ENCODE results near the gene CFAP77. TPM values are rescaled to one million over a fixed set of nuclear protein-coding genes. Genes with fewer than 3 reads are reported as not detected.

CFAP77 gene
- total RNA-seq, 2 donors from 2014 or later, result 3.3 to 8.6 TPM

DNA sequence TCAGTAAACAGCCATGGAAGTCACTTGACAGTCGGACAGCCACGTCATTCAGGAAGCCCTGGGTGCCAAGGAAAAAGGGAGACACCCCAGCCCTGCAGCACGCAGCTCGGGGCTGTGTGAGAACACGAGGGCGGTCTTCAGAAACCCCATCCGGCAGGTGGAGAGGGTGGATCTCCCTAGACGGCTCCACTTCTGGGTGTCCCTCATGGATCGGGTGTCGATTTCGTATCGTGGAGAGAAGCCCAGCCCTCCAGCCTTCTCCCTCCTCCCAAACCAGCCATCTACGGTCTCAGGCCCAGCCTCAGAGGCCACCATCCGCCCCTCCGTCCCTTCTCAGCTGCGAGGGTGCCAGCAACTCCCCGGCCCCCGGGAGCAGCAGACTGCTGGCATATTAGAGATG lies 106.9 kb downstream of the CFAP77 start:
- Histone ChIP-seq H3K4me1 (no peaks in the 10 kb centered on the region), H3K27ac (no peak overlapping the region), H3K36me3 (no peaks in the 10 kb centered on the region), H3K27me3 (no peaks in the 10 kb centered on the region), H3K4me3 (no peak overlapping the region), H3K9me3 (no peaks in the 10 kb centered on the region)
- TF ChIP-seq, protein P1, sequence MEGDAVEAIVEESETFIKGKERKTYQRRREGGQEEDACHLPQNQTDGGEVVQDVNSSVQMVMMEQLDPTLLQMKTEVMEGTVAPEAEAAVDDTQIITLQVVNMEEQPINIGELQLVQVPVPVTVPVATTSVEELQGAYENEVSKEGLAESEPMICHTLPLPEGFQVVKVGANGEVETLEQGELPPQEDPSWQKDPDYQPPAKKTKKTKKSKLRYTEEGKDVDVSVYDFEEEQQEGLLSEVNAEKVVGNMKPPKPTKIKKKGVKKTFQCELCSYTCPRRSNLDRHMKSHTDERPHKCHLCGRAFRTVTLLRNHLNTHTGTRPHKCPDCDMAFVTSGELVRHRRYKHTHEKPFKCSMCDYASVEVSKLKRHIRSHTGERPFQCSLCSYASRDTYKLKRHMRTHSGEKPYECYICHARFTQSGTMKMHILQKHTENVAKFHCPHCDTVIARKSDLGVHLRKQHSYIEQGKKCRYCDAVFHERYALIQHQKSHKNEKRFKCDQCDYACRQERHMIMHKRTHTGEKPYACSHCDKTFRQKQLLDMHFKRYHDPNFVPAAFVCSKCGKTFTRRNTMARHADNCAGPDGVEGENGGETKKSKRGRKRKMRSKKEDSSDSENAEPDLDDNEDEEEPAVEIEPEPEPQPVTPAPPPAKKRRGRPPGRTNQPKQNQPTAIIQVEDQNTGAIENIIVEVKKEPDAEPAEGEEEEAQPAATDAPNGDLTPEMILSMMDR (IDR thresholded peaks at IDR 0.05), result no peak
- no peak for DNase-seq (ENCODE audit: low spot score)

DNA sequence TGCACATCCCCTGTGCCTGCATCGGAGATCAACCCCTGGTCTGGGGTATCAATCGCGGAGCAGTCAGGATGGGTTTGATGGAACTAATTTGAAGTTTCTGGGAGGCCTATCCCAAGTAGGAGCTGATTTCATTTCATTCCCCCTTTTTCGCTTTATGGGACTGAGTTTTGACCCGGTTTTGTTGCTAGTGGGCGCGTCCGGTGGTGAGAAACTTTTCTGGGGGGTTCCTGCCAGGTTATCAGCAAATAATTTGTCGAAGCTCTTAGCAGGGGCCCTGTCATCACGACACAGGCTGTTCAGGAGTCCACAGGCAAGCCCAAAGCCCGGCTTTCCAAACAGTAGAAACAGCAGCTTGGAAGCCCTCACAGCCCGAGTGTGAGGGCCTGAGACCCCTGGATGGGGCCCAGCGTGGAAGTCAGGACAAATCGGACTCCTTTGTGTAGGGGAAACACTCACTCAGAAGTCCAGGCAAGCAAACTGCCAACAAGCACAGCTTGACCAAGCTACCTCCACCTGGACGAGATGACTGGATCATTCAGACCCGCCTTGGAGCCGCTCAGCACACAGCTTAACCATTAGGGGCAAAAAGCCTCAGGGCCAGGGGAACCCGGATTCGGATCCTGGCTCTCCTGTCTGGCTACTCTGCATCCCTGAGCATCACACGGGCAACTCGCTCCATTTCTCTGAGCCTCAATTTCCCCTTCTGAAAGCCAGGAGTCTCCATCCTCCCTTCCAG lies 108.0 kb downstream of the CFAP77 start:
- TF ChIP-seq, protein P1 (IDR thresholded peaks at IDR 0.05), result no peak
- DNase-seq (ENCODE audit: low spot score), result no peak
- Histone ChIP-seq H3K4me3 (no peak overlapping the region), H3K27me3 (no peaks in the 10 kb centered on the region), H3K9me3 (no peaks in the 10 kb centered on the region), H3K27ac (no peak overlapping the region), H3K4me1 (no peaks in the 10 kb centered on the region), H3K36me3 (no peaks in the 10 kb centered on the region)

DNA sequence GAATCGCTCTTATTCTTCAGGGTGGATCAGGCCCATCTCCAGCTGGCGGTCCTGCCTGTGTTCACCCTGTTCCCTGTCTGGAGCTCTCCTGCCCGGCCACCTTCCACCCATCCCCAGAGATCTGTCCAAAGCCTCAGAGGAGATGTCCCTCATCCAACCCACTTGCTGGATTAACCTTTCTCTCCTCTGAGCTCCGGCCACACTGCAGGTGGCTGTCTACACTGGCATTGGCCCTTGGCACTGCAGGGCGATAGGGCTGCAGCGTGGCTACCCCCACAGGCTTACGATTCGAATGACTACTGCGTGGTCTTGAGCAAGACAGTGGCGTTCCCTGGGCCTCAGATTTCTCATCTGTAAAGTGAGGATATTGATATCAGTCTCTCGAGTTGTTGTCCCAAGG lies 108.6 kb downstream of the CFAP77 start:
- Histone ChIP-seq H3K4me1 (no peaks in the 10 kb centered on the region), H3K9me3 (no peaks in the 10 kb centered on the region), H3K27ac (no peak overlapping the region), H3K27me3 (no peaks in the 10 kb centered on the region), H3K36me3 (no peaks in the 10 kb centered on the region), H3K4me3 (no peak overlapping the region)
- TF ChIP-seq, protein P1 (IDR thresholded peaks at IDR 0.05), result no peak
- no peak for DNase-seq (ENCODE audit: low spot score)

DNA sequence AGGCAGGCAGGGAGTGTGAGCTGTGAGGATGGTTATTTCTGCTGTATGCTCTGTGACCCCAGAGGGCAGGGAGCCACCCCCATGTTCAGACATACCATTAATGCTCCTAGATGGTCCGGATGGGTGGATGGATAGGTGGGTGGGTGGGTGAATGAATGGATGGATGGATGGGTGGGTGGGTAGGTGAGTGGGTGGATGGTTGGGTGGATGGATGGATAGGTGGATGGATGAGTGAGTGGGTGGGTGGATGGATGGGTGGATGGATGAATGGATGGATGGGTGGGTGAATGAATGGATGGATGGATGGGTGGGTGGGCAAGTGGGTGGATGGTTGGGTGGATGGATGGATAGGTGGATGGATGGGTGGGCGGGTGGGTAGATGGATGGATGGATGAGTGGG lies 109.0 kb downstream of the CFAP77 start:
- Histone ChIP-seq H3K27ac (no peak overlapping the region), H3K36me3 (no peaks in the 10 kb centered on the region), H3K4me1 (no peaks in the 10 kb centered on the region), H3K27me3 (no peaks in the 10 kb centered on the region), H3K9me3 (no peaks in the 10 kb centered on the region), H3K4me3 (no peak overlapping the region)
- TF ChIP-seq, protein P1 (IDR thresholded peaks at IDR 0.05), result no peak
- DNase-seq (ENCODE audit: low spot score), result no peak

DNA sequence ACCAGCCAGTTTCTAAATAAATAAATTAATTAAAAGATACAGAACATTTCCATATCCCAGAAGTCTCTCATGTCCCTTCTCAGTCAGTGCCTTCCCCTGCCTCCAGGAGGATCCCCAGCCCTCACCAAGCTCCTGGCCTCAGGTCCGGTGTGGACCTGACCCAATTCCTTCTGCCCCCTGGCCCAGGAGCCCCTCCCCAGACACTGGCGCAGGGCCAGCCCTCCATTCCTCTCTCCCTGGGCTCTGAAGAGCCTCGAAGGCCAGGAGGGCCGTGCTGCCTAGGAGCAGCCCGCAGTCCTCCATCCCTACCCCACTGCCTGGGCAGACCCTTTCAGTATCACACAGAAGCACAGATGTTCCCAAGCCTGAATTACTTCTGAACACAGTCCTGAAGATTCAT lies 110.6 kb downstream of the CFAP77 start:
- TF ChIP-seq, protein P1 (IDR thresholded peaks at IDR 0.05), result no peak
- Histone ChIP-seq H3K4me3 (no peak overlapping the region), H3K27me3 (no peaks in the 10 kb centered on the region), H3K4me1 (no peaks in the 10 kb centered on the region), H3K36me3 (no peaks in the 10 kb centered on the region), H3K27ac (no peak overlapping the region), H3K9me3 (no peaks in the 10 kb centered on the region)
- no peak for DNase-seq (ENCODE audit: low spot score)
